Activated CD8-positive, alpha-beta T cell treated with anti-CD3 and anti-CD28 coated beads, Interleukin-2, amount 10 ng/mL, durations not matched to agents 7 days and 5 days (primary cell): ENCODE results near the gene NMBR. TPM values are rescaled to one million over a fixed set of nuclear protein-coding genes. Genes with fewer than 3 reads are reported as not detected.
"Not testable (repeated sequence)": the region's sequence is repeated elsewhere in the genome, so short reads cannot be mapped to it uniquely, and the experiment has no call there.

Source experiments
- ATAC-seq: fragments of 150-1000 bp; cut with Tn5 transposase; one replicate; pipeline ENCODE4 v1.10.0; 2021; ENCODE audit warnings: moderate library complexity
- CTCF ChIA-PET: fragments of 350-600 bp; sonication (Branson Sonifier 250); formaldehyde crosslinking; loops from one replicate; lab custom pipeline; 2021; ENCODE audit warnings: antibody characterized with exemption; lab: Charles Lee
- POLR2A ChIA-PET: fragments of 350-600 bp; sonication (Branson Sonifier 250); formaldehyde crosslinking; loops from one replicate; lab custom pipeline; 2021; ENCODE audit warnings: antibody characterized with exemption; lab: Charles Lee
- DNase-seq: peaks from one replicate; pipeline ENCODE4 v3.0.0-alpha.2; 2020
- H3K27ac Mint-ChIP-seq: one replicate; pipeline ENCODE4 v1.8.0; 2021; ENCODE audit warnings: mild to moderate bottlenecking, mixed read lengths
- H3K27me3 Mint-ChIP-seq: one replicate; pipeline ENCODE4 v1.8.0; 2021; ENCODE audit warnings: low read depth, mixed read lengths
- H3K36me3 Mint-ChIP-seq: one replicate; pipeline ENCODE4 v1.8.0; 2021; ENCODE audit warnings: low read depth, mixed read lengths
- H3K4me1 Mint-ChIP-seq: one replicate; pipeline ENCODE4 v1.8.0; 2021; ENCODE audit warnings: low read depth, mixed read lengths
- H3K4me3 Mint-ChIP-seq: one replicate; pipeline ENCODE4 v1.8.0; 2021; ENCODE audit warnings: mild to moderate bottlenecking, mixed read lengths
- H3K9me3 Mint-ChIP-seq: one replicate; pipeline ENCODE4 v1.8.0; 2022; ENCODE audit warnings: mixed read lengths; ENCODE audit not compliant: insufficient read depth
- total RNA-seq, 2 experiments: library from RNA; stranded (reverse); gene quantifications; one replicate each; pipeline ENCODE4 v1.2.3, GENCODE V29; 2021

Gene NMBR
- total RNA-seq, 2 experiments from 2014 or later, result not detected

DNA sequence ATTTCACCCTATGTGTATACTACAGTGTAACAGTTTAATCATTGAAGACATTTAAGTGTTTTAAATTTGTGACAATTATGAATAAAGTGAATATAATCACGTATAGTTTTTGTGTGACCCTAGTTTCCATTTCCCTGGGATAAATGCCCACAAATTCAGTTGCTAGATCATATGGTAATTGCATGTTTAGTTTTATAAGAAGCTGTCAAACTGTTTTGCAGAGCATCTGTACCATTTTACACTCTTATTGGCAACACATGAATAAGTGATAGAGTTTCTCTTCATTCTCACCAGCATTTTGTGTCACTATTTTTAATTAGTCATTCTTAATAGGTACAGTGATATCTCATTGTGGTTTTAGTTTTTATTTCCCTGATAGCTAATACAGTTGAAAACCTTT lies 7.4 kb upstream of the NMBR start:
- Mint-ChIP-seq H3K36me3 (peaks cover 16% of the 10 kb centered on the region), H3K4me3 (no peak overlapping the region), H3K4me1 (peaks cover 33% of the 10 kb centered on the region), H3K27me3 (no peaks in the 10 kb centered on the region), H3K9me3 (no peaks in the 10 kb centered on the region), H3K27ac (no peak overlapping the region)
- ChIA-PET POLR2A (no interaction called here), CTCF (interaction anchor here (0.6 to 3.2 kb wide), 4 partner anchors 7 to 412 kb away, joined by 3 to 33 read pairs (median 11); partner anchors contain the start of genes NMBR and VTA1)
- ATAC-seq (no peak), DNase-seq (no peak)

DNA sequence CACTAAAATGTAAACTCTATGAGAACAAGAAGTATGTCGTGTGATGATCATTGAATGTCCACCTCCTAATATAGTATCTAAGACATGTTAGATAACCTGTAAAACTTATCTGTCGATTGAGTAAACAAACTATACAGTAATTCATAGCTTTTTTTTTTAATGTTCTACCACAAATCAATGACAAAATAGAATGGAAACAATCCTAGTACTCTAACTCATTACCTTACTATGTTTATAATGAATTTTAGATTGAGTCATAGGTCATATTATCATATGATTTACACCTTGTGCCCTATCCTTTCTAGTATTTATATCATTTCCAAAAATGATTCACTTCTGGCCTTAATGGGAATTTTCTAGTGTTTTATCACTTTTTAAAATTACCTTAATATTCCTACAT lies 6.3 kb upstream of the NMBR start:
- H3K4me1 Mint-ChIP-seq, result peaks cover 44% of the 10 kb centered on the region
- no peak overlapping the region for H3K4me3 Mint-ChIP-seq
- ChIA-PET CTCF (no interaction called here), POLR2A (no interaction called here)
- H3K36me3 Mint-ChIP-seq, result peaks cover 20% of the 10 kb centered on the region
- no peak for DNase-seq
- no peak for ATAC-seq
- H3K27me3 Mint-ChIP-seq, result no peaks in the 10 kb centered on the region
- no peaks in the 10 kb centered on the region for H3K9me3 Mint-ChIP-seq
- H3K27ac Mint-ChIP-seq, result no peak overlapping the region

DNA sequence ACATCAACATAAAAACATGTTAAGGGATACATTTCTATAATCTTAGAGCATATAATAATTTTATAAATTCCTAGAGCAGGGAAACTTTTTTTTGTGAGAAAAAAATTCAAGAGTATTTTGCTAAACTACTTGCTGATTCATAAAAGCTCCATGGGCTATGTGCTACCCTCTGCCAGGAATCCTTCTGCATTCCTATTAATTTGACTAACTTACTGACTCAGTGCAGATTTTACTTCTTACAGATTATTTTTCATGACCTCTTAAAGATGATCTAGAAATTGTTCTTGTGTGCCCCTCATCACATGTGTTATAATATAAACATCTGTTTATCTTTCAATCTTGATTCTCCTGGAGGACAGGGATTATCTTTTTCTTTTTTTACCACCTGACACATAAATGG lies 5.8 kb upstream of the NMBR start:
- peaks cover 21% of the 10 kb centered on the region for H3K36me3 Mint-ChIP-seq
- no peak for ATAC-seq
- POLR2A ChIA-PET, result no interaction called here
- H3K9me3 Mint-ChIP-seq, result no peaks in the 10 kb centered on the region
- no peak for DNase-seq
- H3K4me3 Mint-ChIP-seq, result no peak overlapping the region
- H3K4me1 Mint-ChIP-seq, result peaks cover 46% of the 10 kb centered on the region
- CTCF ChIA-PET, result no interaction called here
- H3K27ac Mint-ChIP-seq, result no peak overlapping the region
- no peaks in the 10 kb centered on the region for H3K27me3 Mint-ChIP-seq

DNA sequence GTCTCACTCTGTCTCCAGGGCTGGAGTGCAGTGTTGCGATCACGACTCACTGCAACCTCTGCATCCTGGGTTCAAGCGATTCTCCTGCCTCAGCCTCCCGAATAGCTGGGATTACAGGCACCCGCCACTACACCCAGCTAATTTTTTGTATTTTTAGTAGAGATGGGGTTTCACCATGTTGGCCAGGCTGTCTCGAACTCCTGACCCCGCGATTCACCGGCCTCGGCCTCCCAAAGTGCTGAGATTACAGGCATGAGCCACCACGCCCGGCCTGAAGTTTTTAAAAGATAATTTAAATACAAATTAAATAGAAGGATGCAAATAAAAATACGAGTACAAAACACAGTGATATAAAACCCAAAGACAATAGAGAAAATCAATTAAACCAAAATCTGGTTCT lies 5.4 kb downstream of the NMBR start:
- ATAC-seq, CTCF ChIA-PET, H3K27ac Mint-ChIP-seq, DNase-seq, H3K36me3 Mint-ChIP-seq, H3K4me3 Mint-ChIP-seq, H3K27me3 Mint-ChIP-seq, POLR2A ChIA-PET, H3K9me3 Mint-ChIP-seq: not testable (repeated sequence)
- H3K4me1 Mint-ChIP-seq, result peaks cover 11% of the 10 kb centered on the region

DNA sequence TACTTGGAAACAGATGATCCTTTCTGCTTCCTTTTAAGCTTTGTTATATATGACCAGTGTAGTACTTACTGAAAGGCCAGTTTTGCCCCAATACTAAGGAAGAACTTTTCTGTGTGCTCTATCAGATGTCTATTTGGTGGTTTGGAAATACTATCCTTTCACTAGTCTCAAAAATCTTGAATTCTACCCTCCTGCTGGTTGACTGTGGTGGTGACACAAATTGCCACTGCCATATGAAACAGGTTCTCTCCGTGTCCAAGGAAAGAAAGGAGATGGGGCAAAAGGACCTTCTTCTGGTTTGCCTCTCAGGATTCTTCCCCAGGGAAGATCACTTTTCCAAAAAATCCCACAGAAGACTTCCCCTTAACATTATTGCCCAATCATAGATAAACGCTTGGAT lies 8.0 kb downstream of the NMBR start:
- no peak for DNase-seq
- Mint-ChIP-seq H3K27me3 (no peaks in the 10 kb centered on the region), H3K27ac (no peak overlapping the region), H3K4me1 (no peaks in the 10 kb centered on the region), H3K4me3 (no peak overlapping the region), H3K36me3 (no peaks in the 10 kb centered on the region), H3K9me3 (no peaks in the 10 kb centered on the region)
- ATAC-seq, result no peak
- CTCF ChIA-PET, result no interaction called here
- POLR2A ChIA-PET, result no interaction called here

DNA sequence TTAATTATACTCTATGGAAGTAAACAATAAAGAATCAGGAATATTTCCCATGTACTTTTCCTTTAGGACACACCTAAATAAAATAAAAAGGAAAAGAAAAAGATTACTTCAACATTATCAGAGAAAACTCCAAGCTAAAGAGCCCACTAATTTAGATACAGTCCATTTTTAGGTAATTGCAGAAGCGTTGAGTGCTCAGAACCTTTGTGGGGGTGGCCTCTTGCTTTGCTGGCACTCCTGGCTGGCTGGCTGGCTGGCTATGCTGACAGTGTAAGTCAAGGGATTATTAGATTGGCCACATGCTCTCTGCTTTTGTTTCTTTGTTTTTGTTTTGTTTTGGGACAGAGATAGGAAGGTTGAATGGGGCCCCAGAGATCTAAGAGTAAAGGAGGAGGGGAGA lies 14.3 kb downstream of the NMBR start, which contains the start of gene GJE1:
TSS of gene GJE1 (plus strand) at position 301 of the 400 bp plus-strand sequence. CDS start 234 bp downstream, outside the sequence.
- ATAC-seq (no peak), DNase-seq (no peak)
- CTCF ChIA-PET, result no interaction called here
- Mint-ChIP-seq H3K36me3 (no peaks in the 10 kb centered on the region), H3K27ac (no peak within 1 kb of the TSS), H3K27me3 (peaks cover 9% of the 10 kb centered on the region), H3K9me3 (no peaks in the 10 kb centered on the region), H3K4me3 (no peak within 1 kb of the TSS), H3K4me1 (no peaks in the 10 kb centered on the region)
- POLR2A ChIA-PET, result no interaction called here

DNA sequence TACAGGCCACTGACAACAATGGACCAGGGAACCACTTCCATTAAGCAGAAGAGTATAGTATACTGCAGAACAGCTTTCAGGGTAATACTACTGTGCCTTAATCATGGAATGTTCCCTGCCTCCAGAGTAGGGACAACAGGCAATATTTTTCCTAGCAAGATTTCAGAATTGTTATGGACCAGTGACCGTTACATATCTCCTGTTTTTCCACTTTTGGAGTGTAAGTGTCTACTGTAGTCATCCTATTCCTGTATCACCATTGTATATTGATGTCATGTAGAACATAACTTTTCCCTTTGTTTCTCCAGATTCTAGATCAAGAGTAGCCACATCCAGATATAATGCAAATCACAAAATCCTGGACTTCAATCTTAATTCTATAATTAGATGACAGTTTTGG lies 16.1 kb downstream of the NMBR start:
- DNase-seq (no peak), ATAC-seq (no peak)
- Mint-ChIP-seq H3K36me3 (no peaks in the 10 kb centered on the region), H3K27ac (no peak overlapping the region), H3K27me3 (peaks cover 13% of the 10 kb centered on the region), H3K4me1 (no peaks in the 10 kb centered on the region), H3K9me3 (no peaks in the 10 kb centered on the region), H3K4me3 (no peak overlapping the region)
- CTCF ChIA-PET, result interaction anchor here (1.0 kb wide), 1 partner anchor 16 kb away, joined by 3 read pairs; the partner anchor contains the start of genes NMBR and VTA1
- POLR2A ChIA-PET, result no interaction called here

DNA sequence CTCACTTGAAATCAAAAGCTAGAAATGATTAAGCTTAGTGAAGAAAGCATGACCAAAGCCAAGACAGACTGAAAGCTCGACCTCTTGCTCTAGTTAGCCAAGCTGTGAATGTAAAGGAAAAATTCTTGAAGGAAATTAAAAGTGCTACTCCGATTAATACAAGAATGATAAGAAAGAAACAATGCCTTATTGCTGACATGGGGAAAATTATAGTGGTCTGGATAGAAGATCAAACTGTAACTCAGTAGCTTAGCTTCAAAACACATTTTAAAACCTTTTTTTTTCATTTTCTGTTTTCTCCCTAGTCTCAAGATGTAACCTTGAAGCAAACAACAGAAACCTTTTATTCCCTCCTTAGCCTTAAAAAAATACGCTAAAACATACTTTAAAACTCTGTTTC lies 25.6 kb downstream of the NMBR start:
- Mint-ChIP-seq H3K27ac (no peak overlapping the region), H3K4me3 (no peak overlapping the region), H3K9me3 (no peaks in the 10 kb centered on the region), H3K27me3 (peaks cover 8% of the 10 kb centered on the region), H3K4me1 (no peaks in the 10 kb centered on the region), H3K36me3 (no peaks in the 10 kb centered on the region)
- ChIA-PET POLR2A (no interaction called here), CTCF (no interaction called here)
- ATAC-seq (no peak), DNase-seq (no peak)

DNA sequence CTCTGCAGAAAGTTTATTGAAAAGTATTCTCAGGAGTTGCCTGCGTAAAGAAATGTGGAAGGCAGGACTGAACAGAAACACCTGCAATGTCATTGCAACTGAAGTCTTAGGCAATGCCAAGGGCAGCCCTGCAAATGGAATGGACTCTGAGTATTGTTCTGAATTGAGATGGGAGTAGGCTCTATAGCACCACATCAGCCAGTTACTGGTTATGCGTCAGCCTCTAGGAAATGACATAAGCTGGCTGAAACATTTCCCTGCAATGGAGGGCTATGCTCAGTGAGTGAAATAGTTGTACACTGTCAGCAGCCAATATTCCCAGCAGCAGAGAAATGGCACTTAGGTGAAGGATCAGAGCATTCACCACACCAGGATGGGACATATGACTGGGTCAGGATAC lies 28.0 kb downstream of the NMBR start:
- POLR2A ChIA-PET, result no interaction called here
- no peak for DNase-seq
- Mint-ChIP-seq H3K4me3 (no peak overlapping the region), H3K27me3 (peaks cover 7% of the 10 kb centered on the region), H3K27ac (no peak overlapping the region), H3K9me3 (no peaks in the 10 kb centered on the region), H3K4me1 (no peaks in the 10 kb centered on the region), H3K36me3 (no peaks in the 10 kb centered on the region)
- ATAC-seq, result no peak
- CTCF ChIA-PET, result no interaction called here

DNA sequence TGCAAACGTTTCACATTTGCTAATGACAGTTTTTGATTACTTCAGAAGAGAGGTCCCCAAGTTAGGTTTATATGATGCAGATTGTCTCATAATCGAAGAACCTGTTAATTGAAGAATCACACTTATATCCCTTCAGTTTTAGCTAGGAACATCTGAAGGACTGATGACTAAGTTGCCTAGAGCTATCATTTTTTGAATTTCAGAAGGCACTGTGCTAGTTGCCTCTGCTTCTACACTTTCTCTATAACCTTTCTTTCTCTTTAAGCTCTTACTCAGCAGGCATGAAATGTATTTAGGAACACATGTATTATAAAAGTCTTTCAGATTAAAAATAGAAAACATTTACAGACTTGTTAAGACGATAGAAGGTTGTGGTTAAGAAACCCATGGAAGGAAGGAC lies 28.6 kb downstream of the NMBR start:
- Mint-ChIP-seq H3K4me1 (no peaks in the 10 kb centered on the region), H3K27ac (no peak overlapping the region), H3K4me3 (no peak overlapping the region), H3K9me3 (no peaks in the 10 kb centered on the region), H3K27me3 (peaks cover 9% of the 10 kb centered on the region), H3K36me3 (no peaks in the 10 kb centered on the region)
- POLR2A ChIA-PET, result no interaction called here
- no peak for DNase-seq
- ATAC-seq, result no peak
- CTCF ChIA-PET, result no interaction called here

DNA sequence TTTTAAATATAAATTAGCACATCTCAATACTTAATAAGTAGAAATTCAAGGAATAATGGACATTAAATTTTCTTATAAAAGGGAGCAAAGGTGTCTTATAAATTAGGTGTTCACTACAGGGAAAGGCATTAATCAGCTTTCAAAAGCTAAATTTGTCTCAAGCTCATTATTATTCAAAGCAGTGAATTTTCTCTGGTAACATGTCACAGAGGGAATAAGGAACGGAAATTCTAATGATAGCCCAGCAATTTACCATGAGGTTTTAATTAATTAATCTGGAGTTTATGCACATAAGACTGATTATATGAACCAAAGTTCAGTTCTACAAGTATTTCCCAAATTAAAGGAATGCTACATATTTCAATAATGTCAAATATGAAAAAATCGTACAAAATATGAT lies 29.6 kb downstream of the NMBR start:
- no peaks in the 10 kb centered on the region for H3K36me3 Mint-ChIP-seq
- DNase-seq (no peak), ATAC-seq (no peak)
- ChIA-PET CTCF (no interaction called here), POLR2A (no interaction called here)
- H3K9me3 Mint-ChIP-seq, result no peaks in the 10 kb centered on the region
- no peaks in the 10 kb centered on the region for H3K4me1 Mint-ChIP-seq
- peaks cover 9% of the 10 kb centered on the region for H3K27me3 Mint-ChIP-seq
- no peak overlapping the region for H3K27ac Mint-ChIP-seq
- H3K4me3 Mint-ChIP-seq, result no peak overlapping the region

DNA sequence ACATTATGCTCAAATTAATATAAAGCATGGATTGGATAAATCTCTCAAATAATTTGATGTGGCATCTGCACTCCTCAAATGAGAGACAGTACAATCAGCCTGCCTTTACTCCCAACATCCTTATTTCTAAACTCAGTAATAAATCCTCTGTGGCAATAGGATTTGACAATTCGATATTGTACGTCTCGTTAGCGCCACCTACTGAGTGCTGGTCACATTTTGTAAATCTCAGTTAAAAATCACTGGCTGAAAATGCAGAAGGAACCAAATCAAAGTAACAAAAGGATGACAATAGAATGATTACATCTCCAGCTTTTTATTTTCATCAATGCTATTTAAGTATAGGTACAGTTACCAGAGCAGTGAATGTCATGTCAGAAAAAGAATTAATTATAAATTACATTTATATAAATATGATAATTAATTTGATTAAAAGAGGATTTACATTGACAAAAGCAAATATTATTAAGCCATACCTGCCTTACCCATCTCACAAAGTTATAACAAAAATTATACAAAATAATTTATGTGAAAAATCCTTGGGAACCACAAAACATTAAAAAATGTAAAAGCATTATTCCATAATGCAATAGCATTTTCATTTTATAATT lies 34.4 kb downstream of the NMBR start:
- Mint-ChIP-seq H3K4me3 (no peak overlapping the region), H3K9me3 (no peaks in the 10 kb centered on the region), H3K27me3 (peaks cover 5% of the 10 kb centered on the region), H3K4me1 (no peaks in the 10 kb centered on the region), H3K36me3 (no peaks in the 10 kb centered on the region), H3K27ac (no peak overlapping the region)
- ATAC-seq (no peak), DNase-seq (peak; percentile 81)
- ChIA-PET CTCF (interaction anchor here (0.8 to 3.3 kb wide), 5 partner anchors 14 to 123 kb away, joined by 3 to 19 read pairs (median 4); no protein-coding TSS in a partner anchor), POLR2A (no interaction called here)

DNA sequence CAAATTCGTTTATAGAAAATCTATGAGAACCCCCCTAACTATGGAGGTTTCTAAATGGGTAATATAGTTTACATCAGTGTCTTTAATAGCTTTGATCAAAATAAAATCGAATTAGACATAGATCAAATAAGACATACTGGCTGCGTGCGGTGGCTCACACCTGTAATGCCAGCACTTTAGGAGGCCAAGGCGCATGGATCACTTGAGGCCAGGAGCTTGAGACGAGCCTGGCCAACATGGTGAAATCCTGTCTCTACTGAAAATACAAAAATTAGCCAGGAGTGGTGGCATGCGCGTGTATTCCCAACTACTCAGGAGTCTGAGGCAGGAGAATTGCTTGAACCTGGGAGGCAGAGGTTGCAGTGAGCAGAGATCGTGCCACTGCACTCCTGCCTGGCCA lies 36.1 kb downstream of the NMBR start:
- CTCF ChIA-PET, result interaction anchor here (3.3 kb wide), 1 partner anchor 121 kb away, joined by 19 read pairs; no protein-coding TSS in a partner anchor
- H3K4me1 Mint-ChIP-seq, ATAC-seq, H3K4me3 Mint-ChIP-seq, POLR2A ChIA-PET, H3K36me3 Mint-ChIP-seq, H3K27ac Mint-ChIP-seq, H3K27me3 Mint-ChIP-seq, H3K9me3 Mint-ChIP-seq, DNase-seq: not testable (repeated sequence)
